ENCODE results near the gene GASK1A. TPM values are rescaled to one million over a fixed set of nuclear protein-coding genes. Genes with fewer than 3 reads are reported as not detected.

GASK1A gene
- total RNA-seq, 2 donors from 2014 or later, result 4.0 to 5.3 TPM

- TF ChIP-seq, protein P1, sequence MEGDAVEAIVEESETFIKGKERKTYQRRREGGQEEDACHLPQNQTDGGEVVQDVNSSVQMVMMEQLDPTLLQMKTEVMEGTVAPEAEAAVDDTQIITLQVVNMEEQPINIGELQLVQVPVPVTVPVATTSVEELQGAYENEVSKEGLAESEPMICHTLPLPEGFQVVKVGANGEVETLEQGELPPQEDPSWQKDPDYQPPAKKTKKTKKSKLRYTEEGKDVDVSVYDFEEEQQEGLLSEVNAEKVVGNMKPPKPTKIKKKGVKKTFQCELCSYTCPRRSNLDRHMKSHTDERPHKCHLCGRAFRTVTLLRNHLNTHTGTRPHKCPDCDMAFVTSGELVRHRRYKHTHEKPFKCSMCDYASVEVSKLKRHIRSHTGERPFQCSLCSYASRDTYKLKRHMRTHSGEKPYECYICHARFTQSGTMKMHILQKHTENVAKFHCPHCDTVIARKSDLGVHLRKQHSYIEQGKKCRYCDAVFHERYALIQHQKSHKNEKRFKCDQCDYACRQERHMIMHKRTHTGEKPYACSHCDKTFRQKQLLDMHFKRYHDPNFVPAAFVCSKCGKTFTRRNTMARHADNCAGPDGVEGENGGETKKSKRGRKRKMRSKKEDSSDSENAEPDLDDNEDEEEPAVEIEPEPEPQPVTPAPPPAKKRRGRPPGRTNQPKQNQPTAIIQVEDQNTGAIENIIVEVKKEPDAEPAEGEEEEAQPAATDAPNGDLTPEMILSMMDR (conservative IDR thresholded peaks at IDR 0.05), result no peak
- Mint-ChIP-seq H3K27me3 (ENCODE audit: insufficient read depth) (peaks cover 1% of the 10 kb centered on the region), H3K9me3 (no peaks in the 10 kb centered on the region), H3K4me3 (no peak overlapping the region), H3K27ac (no peak overlapping the region), H3K36me3 (ENCODE audit: low read depth) (no peaks in the 10 kb centered on the region), H3K4me1 (peaks cover 19% of the 10 kb centered on the region)
- Histone ChIP-seq H3K27ac (ENCODE audit: low read depth, low read length) (no peak overlapping the region), H3K27me3 (ENCODE audit: control insufficient read depth, insufficient read depth, low read length, poor library complexity, severe bottlenecking) (no peaks in the 10 kb centered on the region), H3K9me3 (ENCODE audit: control insufficient read depth, low read length) (no peaks in the 10 kb centered on the region), H3K9ac (ENCODE audit: extremely low read depth, low read length, poor library complexity, severe bottlenecking) (no peak overlapping the region), H3K4me1 (ENCODE audit: control insufficient read depth, insufficient read depth, low read length) (peaks cover 6% of the 10 kb centered on the region), H3K36me3 (ENCODE audit: control insufficient read depth, insufficient read depth, low read length) (no peaks in the 10 kb centered on the region), H3K4me3 (ENCODE audit: low read length) (no peak overlapping the region)
- 91 to 100% methylated on average over 6 to 8 of the region's 8 CpGs for WGBS, 2 experiments (ENCODE audit: insufficient coverage in 1 of 2, insufficient read length in 1 of 2)
- DNase-seq, result no peak
These were observed 119.7 kb downstream of the GASK1A start for GRCh38 chr3:43098761-43099160.

GRCh38 chr3:43102773-43103480, 123.8 kb downstream of the GASK1A start:
- Histone ChIP-seq H3K9me3 (ENCODE audit: control insufficient read depth, low read length) (no peaks in the 10 kb centered on the region), H3K27me3 (ENCODE audit: control insufficient read depth, insufficient read depth, low read length, poor library complexity, severe bottlenecking) (peaks cover 20% of the 10 kb centered on the region), H3K4me3 (ENCODE audit: low read length) (no peak overlapping the region), H3K36me3 (ENCODE audit: control insufficient read depth, insufficient read depth, low read length) (no peaks in the 10 kb centered on the region), H3K4me1 (ENCODE audit: control insufficient read depth, insufficient read depth, low read length) (no peaks in the 10 kb centered on the region), H3K27ac (ENCODE audit: low read depth, low read length) (no peak overlapping the region), H3K9ac (ENCODE audit: extremely low read depth, low read length, poor library complexity, severe bottlenecking) (no peak overlapping the region)
- H3K4me1 Mint-ChIP-seq, result peaks cover 10% of the 10 kb centered on the region
- H3K27ac Mint-ChIP-seq, result no peak overlapping the region
- no peaks in the 10 kb centered on the region for H3K9me3 Mint-ChIP-seq
- TF ChIP-seq, protein P1 (conservative IDR thresholded peaks at IDR 0.05), result no peak
- no peak for DNase-seq
- no peak overlapping the region for H3K4me3 Mint-ChIP-seq
- H3K27me3 Mint-ChIP-seq (ENCODE audit: insufficient read depth), result peaks cover 26% of the 10 kb centered on the region
- H3K36me3 Mint-ChIP-seq (ENCODE audit: low read depth), result no peaks in the 10 kb centered on the region
- WGBS, 2 experiments (ENCODE audit: insufficient coverage in 1 of 2, insufficient read length in 1 of 2), result 83 to 84% methylated on average over 1 to 2 of the region's 2 CpGs

DNA sequence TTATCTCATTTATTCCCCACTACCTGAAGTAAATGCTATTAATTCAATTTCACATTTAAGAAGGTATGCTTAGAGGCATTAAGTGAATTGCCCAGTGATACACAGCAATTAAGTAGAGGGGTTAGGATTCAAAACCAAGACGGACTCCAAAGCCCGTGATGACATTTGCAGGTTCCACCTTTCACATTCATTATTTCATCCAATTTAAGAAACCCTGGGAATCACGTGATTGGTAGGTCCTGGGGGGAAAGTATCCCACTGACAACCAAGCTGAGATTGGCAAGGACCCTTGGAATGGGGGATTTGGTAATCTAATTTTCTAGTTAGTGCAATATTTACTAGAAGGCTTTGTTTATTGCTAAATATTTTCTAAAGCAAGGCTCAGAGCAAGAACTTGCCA, 124.9 kb downstream of the GASK1A start:
- 64% methylated on average over 3 of the region's 3 CpGs; no CpG with 5 or more reads in 1 of the 2 experiments for WGBS, 2 experiments (ENCODE audit: insufficient coverage in 1 of 2, insufficient read length in 1 of 2)
- no peak overlapping the region for H3K4me3 Mint-ChIP-seq
- H3K36me3 Mint-ChIP-seq (ENCODE audit: low read depth), result no peaks in the 10 kb centered on the region

More for the DNA sequence above, 124.9 kb downstream of the GASK1A start:
- H3K4me1 Mint-ChIP-seq, result peaks cover 10% of the 10 kb centered on the region
- H3K9me3 Mint-ChIP-seq, result no peaks in the 10 kb centered on the region
- no peak overlapping the region for H3K27ac Mint-ChIP-seq
- TF ChIP-seq, protein P1 (conservative IDR thresholded peaks at IDR 0.05), result no peak
- no peak overlapping the region for H3K4me3 ChIP-seq (ENCODE audit: low read length)
- H3K27me3 ChIP-seq (ENCODE audit: control insufficient read depth, insufficient read depth, low read length, poor library complexity, severe bottlenecking), result peaks cover 20% of the 10 kb centered on the region
- H3K27ac ChIP-seq (ENCODE audit: low read depth, low read length), result no peak overlapping the region
- no peak overlapping the region for H3K9ac ChIP-seq (ENCODE audit: extremely low read depth, low read length, poor library complexity, severe bottlenecking)
- no peak for DNase-seq
- no peaks in the 10 kb centered on the region for H3K9me3 ChIP-seq (ENCODE audit: control insufficient read depth, low read length)
- peaks cover 30% of the 10 kb centered on the region for H3K27me3 Mint-ChIP-seq (ENCODE audit: insufficient read depth)
- H3K4me1 ChIP-seq (ENCODE audit: control insufficient read depth, insufficient read depth, low read length), result no peaks in the 10 kb centered on the region
- no peaks in the 10 kb centered on the region for H3K36me3 ChIP-seq (ENCODE audit: control insufficient read depth, insufficient read depth, low read length)

Data from endodermal cell (in vitro differentiated cells).